Endothelial cell of umbilical vein (primary cell): Measurements from ENCODE around the gene PGF. TPM values are rescaled to one million over a fixed set of nuclear protein-coding genes. Genes with fewer than 3 reads are reported as not detected.
A peak's percentile ranks its signal among the peaks of the same experiment; 100 is the strongest.

Experiments used
- BruUV-seq: library from RNA; stranded (reverse); fragments of 400-500 nt; replicated peaks from 2 replicates; lab custom pipeline; 2021; lab: Mats Ljungman, UMichigan
- CTCF ChIA-PET: fragments of 300-600, 350-600 bp; sonication (Branson Sonifier 250); formaldehyde crosslinking; loops from one replicate; lab custom pipeline; 2021; ENCODE audit warnings: antibody characterized with exemption, inconsistent platforms; lab: Charles Lee
- POLR2A ChIA-PET: fragments of 300-600, 350-600 bp; sonication (Branson Sonifier 250); formaldehyde crosslinking; loops from one replicate; lab custom pipeline; 2021; ENCODE audit warnings: antibody characterized with exemption, inconsistent platforms; lab: Charles Lee
- DNase-seq: peaks from one replicate; pipeline ENCODE4 v3.0.0-alpha.2; 2011; ENCODE audit warnings: low read depth, low spot score
- FAIRE-seq: peaks from 2 replicates; lab custom pipeline; 2011; peaks lifted over from hg19 to GRCh38; lab: Jason Lieb, UNC
- H2AFZ ChIP-seq: 2 replicates; pipeline ENCODE4 v1.6.0; 2012; ENCODE audit warnings: low read depth, low read length, control low read depth, inconsistent platforms
- H3K27ac ChIP-seq: 2 replicates; pipeline ENCODE4 v1.5.1; 2011; ENCODE audit warnings: low read depth, mild to moderate bottlenecking, control low read depth, low read length, moderate library complexity; ENCODE audit not compliant: insufficient read depth
- H3K27me3 ChIP-seq, 2 experiments: 2 replicates each; pipeline versions ENCODE4 v1.6.0 to v1.6.1; 2011; ENCODE audit warnings: low read length in 2 of 2, mixed read lengths in 1 of 2; ENCODE audit not compliant: control insufficient read depth in 2 of 2, insufficient read depth in 2 of 2
- H3K36me3 ChIP-seq, 2 experiments: 2 replicates in 1 of 2; 3 replicates in 1 of 2; pipeline ENCODE4 v1.5.1; 2011; ENCODE audit warnings: low read length in 2 of 2, mild to moderate bottlenecking in 1 of 2, moderate library complexity in 1 of 2; ENCODE audit not compliant: control insufficient read depth in 2 of 2, insufficient read depth in 2 of 2; ENCODE audit errors: extremely low read depth in 1 of 2
- H3K4me1 ChIP-seq: 3 replicates; pipeline ENCODE4 v1.5.1; 2011; ENCODE audit warnings: mild to moderate bottlenecking, low read length; ENCODE audit not compliant: control insufficient read depth, insufficient read depth; ENCODE audit errors: extremely low read depth
- H3K4me2 ChIP-seq: 2 replicates; pipeline ENCODE4 v1.6.1; 2011; ENCODE audit warnings: low read length, control low read depth, mixed read lengths; ENCODE audit not compliant: insufficient read depth
- H3K4me3 ChIP-seq, 3 experiments: fragments of 200-600 bp in 1 of 3; sonication (generic), shearing (Covaris generic) in 1 of 3; replicated peaks in 1 of 3; 2 replicates each; pipeline ENCODE4 v1.5.1; 2011 to 2016; ENCODE audit warnings: control low read depth in 3 of 3, low read length in 3 of 3, mild to moderate bottlenecking in 2 of 3, inconsistent platforms in 1 of 3, low read depth in 1 of 3, moderate library complexity in 1 of 3; ENCODE audit not compliant: insufficient read depth in 1 of 3
- H3K79me2 ChIP-seq: 2 replicates; pipeline ENCODE4 v1.6.0; 2012; ENCODE audit warnings: low read length, inconsistent platforms; ENCODE audit not compliant: control insufficient read depth, insufficient read depth
- H3K9ac ChIP-seq: replicated peaks from 2 replicates; pipeline ENCODE3; 2011; ENCODE audit warnings: low read length, control low read depth; ENCODE audit not compliant: insufficient read depth; ENCODE audit errors: extremely low read depth
- H3K9me1 ChIP-seq: replicated peaks from 3 replicates; pipeline ENCODE4 v1.6.0; 2011; ENCODE audit warnings: mild to moderate bottlenecking, low read length; ENCODE audit not compliant: control insufficient read depth, insufficient read depth; ENCODE audit errors: extremely low read depth
- H3K9me3 ChIP-seq: replicated peaks from 2 replicates; pipeline ENCODE4 v1.5.1; 2012; ENCODE audit warnings: low read length, inconsistent platforms; ENCODE audit not compliant: control insufficient read depth, insufficient read depth
- H4K20me1 ChIP-seq: replicated peaks from 2 replicates; pipeline ENCODE3; 2011; ENCODE audit warnings: mild to moderate bottlenecking, low read length; ENCODE audit not compliant: control insufficient read depth, insufficient read depth; ENCODE audit errors: extremely low read depth
- CTCF ChIP-seq, 2 donors: IDR thresholded peaks; 1 replicate in 1 of 2; 2 replicates in 1 of 2; pipeline ENCODE4 v1.5.1; 2011; ENCODE audit warnings: low read length in 2 of 2, mild to moderate bottlenecking in 2 of 2, moderate library complexity in 2 of 2, control low read depth in 1 of 2, inconsistent platforms in 1 of 2, low read depth in 1 of 2; ENCODE audit not compliant: insufficient read depth in 1 of 2; ENCODE audit errors: extremely low read depth in 1 of 2
- GATA2 ChIP-seq: IDR thresholded peaks from 2 replicates; pipeline ENCODE4 v1.7.0; 2011; ENCODE audit warnings: low read depth, mild to moderate bottlenecking, moderate library complexity, mixed read lengths, low read length; ENCODE audit not compliant: insufficient read length, insufficient read depth
- JUN ChIP-seq: IDR thresholded peaks from 2 replicates; pipeline ENCODE4 v1.6.1; 2011; ENCODE audit warnings: borderline replicate concordance, low read depth; ENCODE audit not compliant: insufficient read length, insufficient read depth
- MYC ChIP-seq: IDR thresholded peaks from one replicate; pipeline ENCODE4 v1.6.1; 2011; ENCODE audit warnings: mild to moderate bottlenecking, low read depth, low read length
- POLR2AphosphoS5 ChIP-seq: IDR thresholded peaks from 2 replicates; pipeline ENCODE4 v1.6.1; 2012; ENCODE audit warnings: low read depth, mild to moderate bottlenecking, control low read depth, low read length, moderate library complexity; ENCODE audit not compliant: insufficient read depth
- dilution Hi-C: fragments of 300-500 bp; cut with MboI; formaldehyde crosslinking; loops from one replicate; pipeline ENCODE4 v1.15.0; 2019; ENCODE audit warnings: low sequenced_read_pairs; ENCODE audit not compliant: extremely low pct_ligation_motif_present
- intact Hi-C: fragments of 100-400 bp; cut with micrococcal nuclease; formaldehyde crosslinking; loops from one replicate; pipeline ENCODE4 v1.10.0; 2022
- polyA plus RNA-seq, 4 experiments: library from polyadenylated mRNA; depleted of rRNA in 3 of 4; stranded (reverse) in 3 of 4; unstranded in 1 of 4; fragments of >200 nt; gene quantifications; 2 replicates each; pipeline versions ENCODE4 v1.2.1 to v1.2.3, GENCODE V29; 2011 to 2012; ENCODE audit warnings: missing spikeins in 1 of 4
- total RNA-seq: library from RNA; stranded (reverse); gene quantifications from 2 replicates; pipeline ENCODE4 v1.2.3, GENCODE V29; 2021
- TF ChIP-seq, protein P1 (sequence below): IDR thresholded peaks from 2 replicates; pipeline ENCODE4 v1.6.1; 2011; ENCODE audit not compliant: insufficient read depth, insufficient read length

The PGF gene
- total and polyA plus RNA-seq, 2 donors (not counting 3 experiments of a cell fraction or from before 2014, with no cell fraction given) = 89.0 to 206 TPM

DNA sequence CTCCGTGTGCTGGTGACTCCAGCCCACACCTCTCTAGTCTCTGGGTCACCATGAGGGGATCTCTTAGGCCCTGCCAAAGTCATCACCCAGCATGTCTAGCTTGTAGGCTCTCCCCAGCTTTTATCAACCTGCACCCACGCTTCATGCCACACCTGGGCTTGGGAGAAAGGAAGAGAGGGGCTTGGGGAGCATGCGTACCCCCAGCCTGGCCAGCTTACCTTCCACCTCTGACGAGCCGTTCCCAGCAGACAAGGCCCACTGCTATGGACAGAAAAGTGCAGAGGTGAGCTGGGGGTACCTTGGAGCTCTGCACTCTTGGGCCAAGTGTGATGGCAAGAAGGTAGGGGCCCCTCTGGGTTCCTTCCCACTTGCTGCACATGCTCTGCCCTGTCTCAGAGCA is 1.7 kb downstream of the PGF start:
- no peak for DNase-seq
- Histone ChIP-seq H3K4me1 (peaks cover 35% of the 10 kb centered on the region), H3K9ac (peak overlapping the region; percentile 86), H3K36me3 (peaks cover 13 to 24% of the 10 kb centered on the region in 2 experiments), H3K4me3 (peak overlapping the region; percentile 83 to 94 (median 84)), H2AFZ (no peak overlapping the region), H3K27ac (peak overlapping the region; percentile 71), H3K79me2 (peaks cover 60% of the 10 kb centered on the region), H4K20me1 (no peaks in the 10 kb centered on the region), H3K9me3 (no peaks in the 10 kb centered on the region), H3K4me2 (peak overlapping the region; percentile 83), H3K9me1 (no peaks in the 10 kb centered on the region), H3K27me3 (no peaks in the 10 kb centered on the region)
- CTCF ChIA-PET = interaction anchor here (0.7 to 3.2 kb wide), 8 partner anchors 7 to 135 kb away, joined by 3 to 14 read pairs (median 8); no protein-coding TSS in a partner anchor
- no TSS peak for BruUV-seq
- POLR2A ChIA-PET = interaction anchor here (0.7 to 2.6 kb wide), 4 partner anchors 27 to 110 kb away, joined by 3 to 19 read pairs (median 5); partner anchors contain the start of genes ACYP1 and EIF2B2
- dilution Hi-C loops (no loop called here), intact Hi-C loops (loop anchor here (2.0 kb wide), 4 partner anchors 19 to 115 kb away; partner anchors contain the start of genes EIF2B2 and ZC2HC1C)
- no peak for TF ChIP-seq POLR2AphosphoS5
- TF ChIP-seq, protein P1, sequence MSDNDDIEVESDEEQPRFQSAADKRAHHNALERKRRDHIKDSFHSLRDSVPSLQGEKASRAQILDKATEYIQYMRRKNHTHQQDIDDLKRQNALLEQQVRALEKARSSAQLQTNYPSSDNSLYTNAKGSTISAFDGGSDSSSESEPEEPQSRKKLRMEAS = no peak
- no peak for TF ChIP-seq CTCF (IDR thresholded peaks at IDR 0.05; ENCODE audit: extremely low read depth in 1 of 2, insufficient read depth in 1 of 2, low read depth in 1 of 2, low read length in 2 of 2)
- no peak for TF ChIP-seq MYC
- TF ChIP-seq GATA2 = no peak
- no peak for TF ChIP-seq JUN
- no peak for FAIRE-seq
